Gastrocnemius medialis (tissue), 4 donors: ENCODE results near the gene DDX41. TPM values are rescaled to one million over a fixed set of nuclear protein-coding genes. Genes with fewer than 3 reads are reported as not detected.

Experiments
- ATAC-seq, 2 donors: fragments of 150-250 bp; one replicate each; pipeline ENCODE4 v1.9.1; 2016
- DNase-seq, 2 donors: peaks; one replicate each; pipeline ENCODE4 v3.0.0-alpha.2; 2019
- H3K27ac ChIP-seq, 4 donors: fragments of 200-600 bp; sonication (generic); 1 replicate in 1 of 4; 2 replicates in 3 of 4; pipeline ENCODE4 v1.5.1; 2016 to 2018; ENCODE audit warnings: mild to moderate bottlenecking in 2 of 4, moderate library complexity in 1 of 4
- H3K27me3 ChIP-seq, 3 donors: fragments of 200-600 bp; sonication (generic) in 2 of 3; 1 replicate in 1 of 3; 2 replicates in 2 of 3; pipeline versions ENCODE4 v1.5.1 to v1.6.0; 2016 to 2019; ENCODE audit warnings: mild to moderate bottlenecking in 1 of 3, moderate library complexity in 1 of 3
- H3K36me3 ChIP-seq, 2 donors: fragments of 200-600 bp; sonication (generic) in 1 of 2; one replicate each; pipeline ENCODE4 v1.5.1; 2017 to 2018
- H3K4me1 ChIP-seq, 2 donors: fragments of 200-600 bp; sonication (generic) in 1 of 2; one replicate each; pipeline ENCODE4 v1.5.1; 2016 to 2017; ENCODE audit warnings: mild to moderate bottlenecking in 2 of 2
- H3K4me3 ChIP-seq, 4 donors: fragments of 200-600 bp; sonication (generic) in 3 of 4; 1 replicate in 1 of 4; 2 replicates in 3 of 4; pipeline ENCODE4 v1.5.1; 2016 to 2019; ENCODE audit warnings: mild to moderate bottlenecking in 2 of 4
- H3K9me3 ChIP-seq, 3 donors: fragments of 200-600 bp; sonication (generic) in 2 of 3; 1 replicate in 1 of 3; 2 replicates in 2 of 3; pipeline ENCODE4 v1.5.1; 2016 to 2019
- POLR2A ChIP-seq, 2 donors: fragments of 450-650 bp; IDR thresholded peaks; one replicate each; pipeline ENCODE4 v1.6.1; 2017; ENCODE audit warnings: antibody characterized with exemption in 2 of 2, mild to moderate bottlenecking in 2 of 2, moderate library complexity in 2 of 2
- in situ Hi-C, 4 donors: fragments of 200-750 bp; cut with MboI; loops; one replicate each; pipeline versions ENCODE4 v1.15.0 to v1.8.0; 2017; ENCODE audit warnings: low sequenced_read_pairs in 4 of 4
- intact Hi-C: fragments of 100-400 bp; cut with DNase I; formaldehyde crosslinking; loops from one replicate; pipeline ENCODE4 v1.15.1; 2023; ENCODE audit warnings: low total_unique reads
- total RNA-seq, 4 donors: library from RNA; depleted of rRNA; stranded (reverse); fragments of >200 nt; gene quantifications; one replicate each; pipeline versions ENCODE4 v1.1.0 to v1.2.3, GENCODE V29; 2016
- TF ChIP-seq, protein P1 (sequence below), 5 experiments: fragments of 450-650 bp in 3 of 5; fragments of 200-600 bp in 2 of 5; sonication (generic) in 2 of 5; IDR thresholded peaks in 4 of 5; conservative IDR thresholded peaks in 1 of 5; 1 replicate in 4 of 5; 2 replicates in 1 of 5; pipeline ENCODE4 v1.5.1; 2016 to 2019; ENCODE audit warnings: antibody characterized with exemption in 5 of 5, mild to moderate bottlenecking in 3 of 5, moderate library complexity in 3 of 5

DDX41 gene
- total RNA-seq, 4 donors from 2014 or later: 47.1 to 105 (median 62.3) TPM

GRCh38 chr5:177462021-177462670 lies 54.6 kb downstream of the DDX41 start:
- Histone ChIP-seq H3K27ac (peak overlapping the region; percentile 47 to 69 (median 58)), H3K4me1 (peaks cover 0 to 3% of the 10 kb centered on the region in 2 donors), H3K9me3 (no peaks in the 10 kb centered on the region), H3K27me3 (no peaks in the 10 kb centered on the region), H3K36me3 (no peaks in the 10 kb centered on the region), H3K4me3 (peak overlapping the region in 1 of 4 donors; percentile 33)
- ATAC-seq (no peak), DNase-seq (no peak)
- intact Hi-C loops: no loop called here
- in situ Hi-C loops: loop anchor here in 1 of 4 donors (5.0 kb wide), 1 partner anchor 70 kb away; no protein-coding TSS in a partner anchor
- TF ChIP-seq, protein P1, sequence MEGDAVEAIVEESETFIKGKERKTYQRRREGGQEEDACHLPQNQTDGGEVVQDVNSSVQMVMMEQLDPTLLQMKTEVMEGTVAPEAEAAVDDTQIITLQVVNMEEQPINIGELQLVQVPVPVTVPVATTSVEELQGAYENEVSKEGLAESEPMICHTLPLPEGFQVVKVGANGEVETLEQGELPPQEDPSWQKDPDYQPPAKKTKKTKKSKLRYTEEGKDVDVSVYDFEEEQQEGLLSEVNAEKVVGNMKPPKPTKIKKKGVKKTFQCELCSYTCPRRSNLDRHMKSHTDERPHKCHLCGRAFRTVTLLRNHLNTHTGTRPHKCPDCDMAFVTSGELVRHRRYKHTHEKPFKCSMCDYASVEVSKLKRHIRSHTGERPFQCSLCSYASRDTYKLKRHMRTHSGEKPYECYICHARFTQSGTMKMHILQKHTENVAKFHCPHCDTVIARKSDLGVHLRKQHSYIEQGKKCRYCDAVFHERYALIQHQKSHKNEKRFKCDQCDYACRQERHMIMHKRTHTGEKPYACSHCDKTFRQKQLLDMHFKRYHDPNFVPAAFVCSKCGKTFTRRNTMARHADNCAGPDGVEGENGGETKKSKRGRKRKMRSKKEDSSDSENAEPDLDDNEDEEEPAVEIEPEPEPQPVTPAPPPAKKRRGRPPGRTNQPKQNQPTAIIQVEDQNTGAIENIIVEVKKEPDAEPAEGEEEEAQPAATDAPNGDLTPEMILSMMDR (IDR thresholded peaks at IDR 0.05 in 4 of 5, conservative IDR thresholded peaks at IDR 0.05 in 1 of 5): no peak
- no peak for TF ChIP-seq POLR2A (IDR thresholded peaks at IDR 0.05)

Other genes starting within 250 kb of the DDX41 start
- gene RAB24, start 213.2 kb downstream of the DDX41 start, total RNA-seq: 10 to 100 TPM; 11.4 to 22.8 (median 14.5) TPM
- 10 to 100 TPM; 13.4 to 45.8 (median 28.2) TPM for gene PRELID1, start 213.2 kb downstream of the DDX41 start, total RNA-seq
- 1 to 10 TPM in 3 of 4 donors, under 1 TPM in 1; 0.90 to 7.8 (median 3.5) TPM for gene MXD3, start 205.1 kb downstream of the DDX41 start, total RNA-seq
- gene LMAN2, start 165.3 kb downstream of the DDX41 start, total RNA-seq: 100 to 1,000 TPM in 1 of 4 donors, 10 to 100 TPM in 3; 70.2 to 109 (median 86.6) TPM
- 10 to 100 TPM in 1 of 4 donors, 1 to 10 TPM in 3; 1.6 to 25.9 (median 5.0) TPM for gene RGS14, start 159.0 kb downstream of the DDX41 start, total RNA-seq
- not detected for gene SLC34A1, start 132.5 kb downstream of the DDX41 start, total RNA-seq
- not detected for gene PFN3, start 116.3 kb downstream of the DDX41 start, total RNA-seq
- gene F12, start 107.4 kb downstream of the DDX41 start, total RNA-seq: 1 to 10 TPM in 1 of 4 donors, under 1 TPM in 2, not detected in 1; 0.36 to 1.2 (median 0.95) TPM
- gene GRK6, start 90.3 kb downstream of the DDX41 start, total RNA-seq: 10 to 100 TPM; 12.7 to 40.5 (median 32.2) TPM
- 1 to 10 TPM in 2 of 4 donors, under 1 TPM in 1, not detected in 1; 0.63 to 2.0 (median 1.4) TPM for gene PRR7, start 70.1 kb downstream of the DDX41 start, total RNA-seq
- gene DBN1, start 43.3 kb downstream of the DDX41 start, total RNA-seq: 10 to 100 TPM; 16.3 to 27.5 (median 23.2) TPM
- 100 to 1,000 TPM; 132 to 244 (median 220) TPM for gene PDLIM7, start 19.4 kb downstream of the DDX41 start, total RNA-seq
- gene DOK3, start 7.1 kb downstream of the DDX41 start, total RNA-seq: 1 to 10 TPM; 2.1 to 5.1 (median 2.9) TPM
- gene FAM193B, start 37.6 kb upstream of the DDX41 start, total RNA-seq: 10 to 100 TPM; 13.2 to 21.3 (median 16.6) TPM
- gene TMED9, start 75.2 kb upstream of the DDX41 start, total RNA-seq: 10 to 100 TPM; 24.3 to 67.2 (median 37.3) TPM
- gene B4GALT7, start 83.2 kb upstream of the DDX41 start, total RNA-seq: 10 to 100 TPM; 11.9 to 24.8 (median 16.2) TPM